Left cardiac atrium (tissue), 4 donors: ENCODE data around the gene NEDD4L. TPM values are rescaled to one million over a fixed set of nuclear protein-coding genes. Genes with fewer than 3 reads are reported as not detected.
A peak's percentile ranks its signal among the peaks of the same experiment; 100 is the strongest.

Experiments
- ATAC-seq, 2 donors: fragments of 200-7000 bp; cut with Tn5 transposase; one replicate each; pipeline ENCODE4 v1.9.1; 2020; ENCODE audit warnings: mild to moderate bottlenecking in 2 of 2, moderate library complexity in 2 of 2
- DNase-seq: peaks from one replicate; pipeline ENCODE4 v3.0.0-alpha.2; 2020
- intact Hi-C, 2 donors: fragments of 100-400 bp; cut with DNase I; formaldehyde crosslinking; loops; one replicate each; pipeline versions ENCODE4 v1.14.1 to v1.15.1; 2022 to 2023
- total RNA-seq, 2 donors: library from RNA; stranded (reverse); fragmentation: NEBNext Ultra II Directional; extraction: Animal tissue kit (Norgen Biotek cat#: 25700); gene quantifications; one replicate each; pipeline ENCODE4 v1.2.1, GENCODE V29; 2021
- donor health status: DM: no; HTN: yes; CAD: no.
- donor health status: DM: no; HTN: yes; CAD: no; lungs with severe emphysema.
- donor health status: DM: yes; HTN: yes; CAD: no.
- donor health status: Dilated cardiomyopathy.

NEDD4L gene
- total RNA-seq, 2 donors from 2014 or later, result 64.9 to 98.2 TPM

DNA sequence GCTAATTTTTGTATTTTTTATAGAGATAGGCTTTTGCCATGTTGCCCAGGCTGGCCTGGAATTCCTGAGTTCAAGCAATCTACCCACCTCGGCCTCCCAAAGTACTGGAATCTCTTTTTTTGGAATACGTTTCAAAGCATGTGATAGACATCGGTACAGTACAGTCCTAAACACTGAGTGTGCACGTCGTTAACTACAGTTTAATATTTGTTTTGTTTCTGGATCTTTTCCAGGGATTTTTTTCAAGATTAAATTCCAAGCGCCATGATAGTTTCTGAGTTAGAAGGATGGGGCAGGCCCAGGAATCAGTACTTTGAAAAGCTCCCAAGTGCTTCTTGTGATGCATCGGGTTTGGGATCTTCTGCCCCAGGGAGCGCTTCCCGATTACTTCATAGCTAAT lies 33.3 kb downstream of the NEDD4L start:
- intact Hi-C loops, result no loop called here
- no peak for DNase-seq
- ATAC-seq, result no peak

GRCh38 chr18:58078889-58079573 lies 35.0 kb downstream of the NEDD4L start:
- intact Hi-C loops, result no loop called here
- ATAC-seq (peak in 1 of 2 donors; percentile 83), DNase-seq (no peak)

- ATAC-seq (no peak), DNase-seq (no peak)
- intact Hi-C loops, result no loop called here
Measured at GRCh38 chr18:58080451-58080850, 36.4 kb downstream of the NEDD4L start.

GRCh38 chr18:58087928-58088690 lies 44.1 kb downstream of the NEDD4L start:
- ATAC-seq (no peak), DNase-seq (no peak)
- intact Hi-C loops, result no loop called here

GRCh38 chr18:58088691-58089065 lies 44.7 kb downstream of the NEDD4L start:
- intact Hi-C loops, result no loop called here
- ATAC-seq (no peak), DNase-seq (no peak)

- no peak for DNase-seq
- intact Hi-C loops, result no loop called here
- peak in 1 of 2 donors; percentile 83 for ATAC-seq
Measured at GRCh38 chr18:58091099-58091611, 47.1 kb downstream of the NEDD4L start.

DNA sequence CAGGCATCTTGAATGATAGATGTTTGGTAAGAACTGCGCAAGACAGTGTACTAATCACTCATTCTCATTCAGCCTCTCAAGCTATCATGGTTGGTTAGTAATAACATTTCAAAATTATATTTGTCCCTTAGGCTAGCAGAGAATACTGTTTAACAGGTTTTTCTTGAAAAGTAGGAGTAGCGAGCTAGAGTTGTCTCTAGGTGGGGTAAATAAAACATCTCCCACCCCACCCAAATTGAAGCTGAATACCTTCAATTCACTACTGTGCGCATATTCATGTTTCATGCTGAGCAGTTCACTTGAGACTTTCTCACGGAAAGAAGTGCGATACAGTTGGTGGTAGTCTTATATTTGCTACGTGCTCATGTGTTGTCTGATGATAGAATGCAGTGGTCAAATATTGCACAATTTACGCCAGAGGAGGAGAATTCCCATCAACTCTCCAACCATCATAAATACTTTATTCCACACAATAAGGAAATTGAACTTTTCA lies 49.3 kb downstream of the NEDD4L start:
- ATAC-seq (no peak), DNase-seq (no peak)
- intact Hi-C loops, result no loop called here

GRCh38 chr18:58095222-58095621 lies 51.2 kb downstream of the NEDD4L start:
- ATAC-seq (no peak), DNase-seq (no peak)
- intact Hi-C loops, result no loop called here

- intact Hi-C loops, result no loop called here
- no peak for ATAC-seq
- no peak for DNase-seq
Measured at GRCh38 chr18:58095655-58096054, 51.6 kb downstream of the NEDD4L start.

DNA sequence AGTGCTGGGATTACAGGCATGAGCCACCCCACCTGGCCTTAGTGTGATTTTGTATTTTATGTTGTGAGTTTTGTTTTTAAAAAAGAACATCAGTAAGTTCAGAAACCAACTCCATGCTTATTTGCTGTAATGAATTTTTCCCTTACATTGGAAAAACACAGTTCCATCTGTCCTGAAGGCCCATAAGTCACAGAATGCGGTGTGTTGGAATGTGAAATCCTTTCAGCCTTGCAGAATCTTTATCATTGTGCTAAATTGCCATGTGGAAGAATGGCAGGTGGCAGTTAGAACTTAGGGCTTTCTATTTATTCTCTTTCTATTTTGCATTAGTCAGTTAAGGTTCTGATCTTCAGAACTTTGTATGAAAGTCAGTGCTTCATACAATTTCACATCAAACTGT lies 52.6 kb downstream of the NEDD4L start:
- intact Hi-C loops, result no loop called here

DNA sequence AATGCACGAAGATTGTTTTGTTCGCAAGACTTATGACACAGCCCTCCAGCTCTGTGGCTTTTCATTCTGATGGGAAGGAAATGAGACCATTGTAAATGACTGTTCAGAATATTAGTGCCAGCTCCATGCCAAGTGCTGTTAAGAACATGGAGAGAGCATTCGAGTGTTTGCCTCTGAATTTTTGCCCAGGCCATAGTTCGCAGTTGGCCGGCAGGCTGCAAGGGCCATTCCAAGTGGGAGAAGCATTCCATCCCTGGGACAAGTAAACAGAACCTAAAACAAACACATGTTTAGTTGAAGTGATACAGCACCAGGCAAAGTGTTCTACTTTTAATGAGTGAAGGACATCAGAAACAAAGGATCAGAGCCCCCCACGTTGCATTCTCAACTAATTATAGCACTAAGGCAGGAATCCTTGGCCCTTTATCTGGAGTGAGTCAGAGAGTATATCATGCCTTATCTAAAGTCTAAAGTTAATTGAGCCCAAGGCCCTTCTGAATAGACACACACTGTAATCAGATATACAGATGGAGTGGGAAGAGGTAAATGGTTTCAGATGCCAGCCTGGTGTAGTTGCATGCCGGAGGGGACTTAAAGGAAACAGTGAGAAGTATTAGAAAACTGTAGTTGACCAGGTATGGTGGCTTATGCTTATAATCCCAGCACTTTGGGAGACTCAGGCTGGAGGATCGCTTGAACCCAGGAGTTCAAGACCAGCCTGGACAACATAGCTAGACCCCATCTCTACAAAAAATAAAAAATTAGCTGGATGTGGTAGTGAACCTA lies 53.3 kb downstream of the NEDD4L start:
- no peak for DNase-seq
- intact Hi-C loops, result no loop called here
- ATAC-seq, result peak; percentile 19 to 76

More for the DNA sequence above, 52.6 kb downstream of the NEDD4L start:
- DNase-seq (no peak), ATAC-seq (no peak)

GRCh38 chr18:58097907-58098166 lies 53.8 kb downstream of the NEDD4L start:
- intact Hi-C loops, result no loop called here
- ATAC-seq (peak in 1 of 2 donors; percentile 9), DNase-seq (no peak)

GRCh38 chr18:58098706-58099105 lies 54.7 kb downstream of the NEDD4L start:
- ATAC-seq (no peak), DNase-seq (no peak)
- intact Hi-C loops, result no loop called here

- intact Hi-C loops, result no loop called here
- DNase-seq, result no peak
- ATAC-seq, result no peak
Measured at GRCh38 chr18:58100154-58100553, 56.1 kb downstream of the NEDD4L start.

DNA sequence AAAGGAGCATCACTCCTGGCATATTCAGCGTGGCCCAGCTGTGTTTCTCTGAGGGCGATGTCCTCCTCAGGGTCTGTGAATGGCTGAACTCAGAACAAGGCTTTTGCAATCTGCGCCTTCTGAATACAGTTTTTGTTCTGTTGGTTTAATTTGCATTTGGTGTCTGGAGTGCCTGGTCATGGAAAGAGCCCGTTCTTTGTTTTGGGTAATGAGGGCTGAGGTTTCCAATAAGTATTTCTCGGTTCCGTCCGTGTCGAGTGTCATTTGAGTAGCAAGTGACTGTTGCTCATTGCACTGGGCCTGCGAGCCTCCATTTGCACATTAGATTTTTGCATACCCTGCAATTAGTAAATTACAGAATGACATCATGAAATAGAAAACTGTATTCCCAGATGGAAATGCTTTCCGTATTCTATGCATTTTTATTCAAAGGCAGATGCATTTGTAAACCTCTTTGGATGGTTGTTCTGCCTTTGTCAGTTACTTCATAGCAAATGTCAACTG lies 57.3 kb downstream of the NEDD4L start:
- DNase-seq (no peak), ATAC-seq (no peak)
- intact Hi-C loops, result no loop called here

DNA sequence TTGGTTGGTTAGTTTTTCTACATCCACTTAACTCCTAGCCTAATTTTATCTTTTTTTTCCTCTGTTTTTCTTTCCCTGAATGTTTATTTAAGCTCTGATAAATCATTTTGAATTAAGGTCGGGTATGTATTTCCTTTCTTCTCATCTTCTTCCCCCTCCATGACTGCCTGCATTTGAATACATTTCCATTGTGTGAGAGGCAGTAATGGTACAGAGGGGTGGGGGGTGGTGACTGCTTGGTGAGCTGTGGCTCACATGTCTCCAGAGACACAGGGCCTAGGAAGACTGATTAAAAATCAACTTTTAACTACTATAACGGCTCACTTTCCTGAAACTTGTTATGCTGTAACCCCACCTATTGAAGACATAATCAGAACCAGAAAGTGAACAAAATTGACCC lies 58.0 kb downstream of the NEDD4L start:
- ATAC-seq (no peak), DNase-seq (no peak)
- intact Hi-C loops, result no loop called here

- ATAC-seq, result no peak
- intact Hi-C loops, result no loop called here
Measured at GRCh38 chr18:58102875-58103274, 58.8 kb downstream of the NEDD4L start.

DNA sequence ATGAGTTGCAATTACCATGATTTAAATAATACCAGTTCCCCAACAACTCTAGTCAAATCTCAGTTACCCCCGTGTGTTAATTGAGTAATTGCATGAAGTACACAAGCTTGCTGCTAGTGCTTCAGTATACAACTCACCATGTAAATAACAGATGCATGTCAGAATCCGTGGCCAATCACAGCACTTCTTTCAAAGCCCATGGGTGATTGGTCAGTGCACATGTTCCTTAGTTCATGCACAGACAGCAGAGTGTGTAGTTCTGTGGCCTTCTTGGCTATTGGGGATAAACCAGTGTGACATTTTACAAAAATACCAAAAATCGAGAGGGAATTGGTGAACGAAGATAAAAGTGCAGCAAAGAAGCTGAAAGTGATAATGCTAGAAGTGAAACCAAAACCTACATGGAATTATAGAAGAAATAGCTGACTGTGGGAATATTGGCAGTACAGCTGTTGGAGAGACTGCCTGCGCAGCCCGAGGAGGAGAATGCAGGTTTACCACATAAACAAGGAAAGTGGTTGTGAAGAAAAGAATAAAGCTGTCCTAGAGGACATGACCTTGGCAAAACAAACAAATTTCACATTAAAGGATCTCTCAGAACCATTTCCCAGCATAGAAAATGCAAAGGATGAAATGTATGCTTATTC lies 59.4 kb downstream of the NEDD4L start:
- ATAC-seq (no peak), DNase-seq (no peak)
- intact Hi-C loops, result no loop called here

More at GRCh38 chr18:58102875-58103274, 58.8 kb downstream of the NEDD4L start:
- DNase-seq, result no peak

GRCh38 chr18:58104096-58104495 lies 60.1 kb downstream of the NEDD4L start:
- no peak for DNase-seq
- no peak for ATAC-seq
- intact Hi-C loops, result no loop called here
